ENCODE results near the gene GALNS. TPM values are rescaled to one million over a fixed set of nuclear protein-coding genes. Genes with fewer than 3 reads are reported as not detected.

The GALNS gene
- total and polyA plus RNA-seq, 2 of the 4 experiments (the other 2 are of a cell fraction), result 7.2 to 32.5 TPM

DNA sequence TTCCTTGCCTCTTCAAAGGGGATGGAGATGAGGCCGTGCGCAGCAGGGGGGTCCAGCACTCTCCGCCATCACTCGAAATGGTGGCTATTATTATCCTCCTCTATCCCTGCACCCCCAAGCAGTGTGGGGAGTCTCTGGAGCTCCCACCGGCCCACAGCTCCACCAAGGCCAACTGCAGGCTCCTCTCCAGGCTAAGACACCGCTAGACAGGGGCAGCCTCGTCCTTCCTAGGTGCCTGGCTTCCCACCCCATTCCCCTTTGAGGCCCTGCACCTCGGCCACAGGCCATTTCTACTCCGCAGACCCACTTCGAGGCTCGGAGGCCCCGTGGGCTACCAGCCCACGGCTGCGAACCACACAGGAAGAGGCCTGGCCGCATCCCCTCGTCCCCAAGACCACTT is 49.3 kb upstream of the GALNS start:
- H4K20me1 ChIP-seq (ENCODE audit: insufficient read depth, low read length), result no peaks in the 10 kb centered on the region; the same call in 1 of the 2 replicates
- H4K5ac ChIP-seq (ENCODE audit: low read depth, low read length), result no peak overlapping the region
- no peak overlapping the region for H4K8ac ChIP-seq (ENCODE audit: low read depth in 2 of 2, low read length in 2 of 2)
- H4K91ac ChIP-seq (ENCODE audit: insufficient read depth, low read depth, low read length), result no peak overlapping the region
- no TSS peak for BruUV-seq (replicated peaks)
- H2AFZ ChIP-seq (replicated peaks; ENCODE audit: low read length, poor library complexity), result no peak overlapping the region
- peaks cover 14% of the 10 kb centered on the region; the same call in 1 of the 2 replicates for H3K27me3 ChIP-seq (ENCODE audit: control insufficient read depth, insufficient read depth, low read length)
- in situ Hi-C loops (cut with MboI; ENCODE audit: low sequenced_read_pairs), result no loop called here
- H2BK15ac ChIP-seq (ENCODE audit: low read depth, low read length), result no peak overlapping the region
- ChIA-PET CTCF (no interaction called here), POLR2A (ENCODE audit: unreplicated experiment) (no interaction called here)
- no peaks in the 10 kb centered on the region for H3K9me1 ChIP-seq (ENCODE audit: insufficient read depth, low read length)
- no peak overlapping the region for H2BK5ac ChIP-seq (ENCODE audit: low read depth, low read length, poor library complexity, severe bottlenecking)
- H2BK20ac ChIP-seq (ENCODE audit: low read depth, low read length), result no peak overlapping the region
- no peak overlapping the region for H2AK5ac ChIP-seq (ENCODE audit: low read depth, low read length)
- no peak overlapping the region for H3K56ac ChIP-seq (ENCODE audit: extremely low read depth, insufficient read depth, low read length)
- peak overlapping the region; percentile 28 for H2AK9ac ChIP-seq (replicated peaks; ENCODE audit: low read depth, low read length, poor library complexity)
- no peak overlapping the region for H3K18ac ChIP-seq (ENCODE audit: low read depth, low read length)
- no peak overlapping the region for H3K9ac ChIP-seq (ENCODE audit: low read depth, low read length)
- no peak overlapping the region for H3K4me2 ChIP-seq (ENCODE audit: low read depth, low read length)
- no peak overlapping the region for H3K23ac ChIP-seq (ENCODE audit: low read depth, low read length)
- H3K9me3 ChIP-seq (ENCODE audit: control insufficient read depth, insufficient read depth, low read length), result no peaks in the 10 kb centered on the region
- H3K4me3 ChIP-seq (ENCODE audit: insufficient read depth, low read depth, low read length), result no peak overlapping the region
- no peak overlapping the region for H2BK120ac ChIP-seq (ENCODE audit: low read depth, low read length)
- ATAC-seq (ENCODE audit: low read depth) (no peak), DNase-seq (no peak)
- intact Hi-C loops (cut with micrococcal nuclease), result no loop called here
- H3K14ac ChIP-seq (replicated peaks; ENCODE audit: low read depth, low read length), result no peak overlapping the region
- TF ChIP-seq, protein P1, sequence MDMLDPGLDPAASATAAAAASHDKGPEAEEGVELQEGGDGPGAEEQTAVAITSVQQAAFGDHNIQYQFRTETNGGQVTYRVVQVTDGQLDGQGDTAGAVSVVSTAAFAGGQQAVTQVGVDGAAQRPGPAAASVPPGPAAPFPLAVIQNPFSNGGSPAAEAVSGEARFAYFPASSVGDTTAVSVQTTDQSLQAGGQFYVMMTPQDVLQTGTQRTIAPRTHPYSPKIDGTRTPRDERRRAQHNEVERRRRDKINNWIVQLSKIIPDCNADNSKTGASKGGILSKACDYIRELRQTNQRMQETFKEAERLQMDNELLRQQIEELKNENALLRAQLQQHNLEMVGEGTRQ (IDR thresholded peaks at IDR 0.05; ENCODE audit: low read depth, low read length), result no peak
- TF ChIP-seq MXI1 (IDR thresholded peaks at IDR 0.05; ENCODE audit: borderline replicate concordance, low read depth, low read length) (no peak), POLR2A (IDR thresholded peaks at IDR 0.05; ENCODE audit: low read depth, low read length) (no peak), MAFK (IDR thresholded peaks at IDR 0.05; ENCODE audit: low read depth, low read length) (no peak), NFE2L2 (IDR thresholded peaks at IDR 0.05; ENCODE audit: low read depth, low read length) (no peak), FOS (IDR thresholded peaks at IDR 0.05; ENCODE audit: low read depth, low read length) (no peak), RCOR1 (IDR thresholded peaks at IDR 0.05; ENCODE audit: insufficient replicate concordance, low read length) (no peak), BHLHE40 (IDR thresholded peaks at IDR 0.05; ENCODE audit: low read depth, low read length) (no peak), SMC3 (IDR thresholded peaks at IDR 0.05; ENCODE audit: low read depth, low read length) (no peak), MAZ (IDR thresholded peaks at IDR 0.05; ENCODE audit: borderline replicate concordance, low read depth, low read length) (no peak), CEBPB (IDR thresholded peaks at IDR 0.05; ENCODE audit: low read depth, low read length) (no peak), ELK1 (IDR thresholded peaks at IDR 0.05; ENCODE audit: borderline replicate concordance, low read depth, low read length) (no peak), CHD1 (IDR thresholded peaks at IDR 0.05; ENCODE audit: low read depth, low read length) (no peak), RAD21 (IDR thresholded peaks at IDR 0.05; ENCODE audit: low read length) (no peak), RFX5 (IDR thresholded peaks at IDR 0.05; ENCODE audit: low read depth, low read length) (no peak)
- TF ChIP-seq, protein P2, sequence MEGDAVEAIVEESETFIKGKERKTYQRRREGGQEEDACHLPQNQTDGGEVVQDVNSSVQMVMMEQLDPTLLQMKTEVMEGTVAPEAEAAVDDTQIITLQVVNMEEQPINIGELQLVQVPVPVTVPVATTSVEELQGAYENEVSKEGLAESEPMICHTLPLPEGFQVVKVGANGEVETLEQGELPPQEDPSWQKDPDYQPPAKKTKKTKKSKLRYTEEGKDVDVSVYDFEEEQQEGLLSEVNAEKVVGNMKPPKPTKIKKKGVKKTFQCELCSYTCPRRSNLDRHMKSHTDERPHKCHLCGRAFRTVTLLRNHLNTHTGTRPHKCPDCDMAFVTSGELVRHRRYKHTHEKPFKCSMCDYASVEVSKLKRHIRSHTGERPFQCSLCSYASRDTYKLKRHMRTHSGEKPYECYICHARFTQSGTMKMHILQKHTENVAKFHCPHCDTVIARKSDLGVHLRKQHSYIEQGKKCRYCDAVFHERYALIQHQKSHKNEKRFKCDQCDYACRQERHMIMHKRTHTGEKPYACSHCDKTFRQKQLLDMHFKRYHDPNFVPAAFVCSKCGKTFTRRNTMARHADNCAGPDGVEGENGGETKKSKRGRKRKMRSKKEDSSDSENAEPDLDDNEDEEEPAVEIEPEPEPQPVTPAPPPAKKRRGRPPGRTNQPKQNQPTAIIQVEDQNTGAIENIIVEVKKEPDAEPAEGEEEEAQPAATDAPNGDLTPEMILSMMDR (conservative IDR thresholded peaks at IDR 0.05; ENCODE audit: low read depth, low read length), result no peak
- no peak overlapping the region for H3K4ac ChIP-seq (ENCODE audit: low read depth, low read length)
- H3K79me1 ChIP-seq (ENCODE audit: low read depth in 1 of 2, low read length in 2 of 2), result no peaks in the 10 kb centered on the region
- H3K4me1 ChIP-seq (ENCODE audit: control insufficient read depth, insufficient read depth, low read length), result no peaks in the 10 kb centered on the region; the same call in 1 of the 2 replicates
- H3K36me3 ChIP-seq (ENCODE audit: control insufficient read depth, insufficient read depth, low read length), result no peaks in the 10 kb centered on the region
- no peak overlapping the region for H3K27ac ChIP-seq (ENCODE audit: insufficient read depth, low read length)
- WGBS, 2 experiments (ENCODE audit: extremely low coverage in 2 of 2, insufficient read length in 1 of 2), result 79% methylated on average over 9 of the region's 16 CpGs; no CpG with 5 or more reads in 1 of the 2 experiments
- dilution Hi-C loops (cut with HindIII; ENCODE audit: low sequenced_read_pairs, unreplicated experiment), result no loop called here

Measured in IMR-90 (cell line).